ENCODE data around the gene MYD88.

DNA sequence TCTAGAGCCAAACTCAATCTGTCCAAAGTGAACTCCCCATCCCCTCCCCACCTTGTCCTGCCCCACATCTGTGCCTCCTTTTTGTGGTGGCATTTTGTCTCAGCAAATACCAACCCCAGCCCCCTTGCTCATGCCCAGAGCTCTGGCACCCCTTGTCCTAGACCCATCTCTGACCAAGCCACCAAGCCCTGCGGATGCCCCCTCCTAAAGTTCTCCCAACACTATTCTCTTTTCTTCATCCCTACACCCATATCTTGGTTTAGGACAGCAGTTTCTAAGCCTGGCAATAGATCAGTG lies 19.3 kb upstream of the MYD88 start:
- TF ChIP-seq EZH2phosphoT487 (IDR thresholded peaks at IDR 0.05; ENCODE audit: insufficient read depth, low read depth) (no peak), EZH2 (IDR thresholded peaks at IDR 0.05; ENCODE audit: insufficient read depth, poor library complexity, severe bottlenecking) (no peak)
